ENCODE measurements around the gene LRRC75A. TPM values are rescaled to one million over a fixed set of nuclear protein-coding genes. Genes with fewer than 3 reads are reported as not detected.

Gene LRRC75A
- polyA plus RNA-seq, 3 donors = 1.0 to 2.4 (median 1.4) TPM

GRCh38 chr17:16462070-16462864 is 29.7 kb downstream of the LRRC75A start:
- WGBS (ENCODE audit: insufficient coverage) = 92% methylated on average over 20 of the region's 20 CpGs
- Mint-ChIP-seq H3K4me3 (no peak overlapping the region), H3K9me3 (no peaks in the 10 kb centered on the region), H3K27ac (no peak overlapping the region), H3K4me1 (peaks cover 2% of the 10 kb centered on the region), H3K36me3 (peaks cover 0 to 17% of the 10 kb centered on the region in 2 donors), H3K27me3 (ENCODE audit: low read depth in 3 of 3) (no peaks in the 10 kb centered on the region)
- H3K36me3 ChIP-seq (replicated peaks in 1 of 2; ENCODE audit: control insufficient read depth in 1 of 2, insufficient read depth in 2 of 2, low read length in 2 of 2) = no peaks in the 10 kb centered on the region
- no peaks in the 10 kb centered on the region for H3K4me1 ChIP-seq (ENCODE audit: control insufficient read depth in 1 of 2, insufficient read depth in 2 of 2, low read length in 2 of 2)
- no peaks in the 10 kb centered on the region for H3K79me2 ChIP-seq (ENCODE audit: insufficient read depth, low read length)
- H3K9me3 ChIP-seq (replicated peaks in 1 of 2; ENCODE audit: control insufficient read depth in 1 of 2, insufficient read depth in 1 of 2, low read length in 2 of 2) = no peaks in the 10 kb centered on the region
- intact Hi-C loops (cut with micrococcal nuclease) = no loop called here
- no peak overlapping the region for H3K9ac ChIP-seq (ENCODE audit: insufficient read depth, low read length, poor library complexity, severe bottlenecking)
- TF ChIP-seq CTCF (IDR thresholded peaks at IDR 0.05) = no peak
- no peak overlapping the region for H2AFZ ChIP-seq (ENCODE audit: insufficient read depth, low read depth, low read length, poor library complexity, severe bottlenecking)
- H3K27ac ChIP-seq (ENCODE audit: low read depth in 1 of 2, low read length in 2 of 2) = no peak overlapping the region
- no peaks in the 10 kb centered on the region for H3K27me3 ChIP-seq (ENCODE audit: control insufficient read depth in 2 of 2, insufficient read depth in 2 of 2, low read length in 2 of 2)
- H4K20me1 ChIP-seq (ENCODE audit: insufficient read depth, low read length) = no peaks in the 10 kb centered on the region
- DNase-seq = no peak
- no peak overlapping the region for H3K4me3 ChIP-seq (replicated peaks in 1 of 3; ENCODE audit: low read depth in 2 of 3, low read length in 3 of 3)
- no peak overlapping the region for H3K4me2 ChIP-seq (replicated peaks; ENCODE audit: extremely low read depth, low read length, poor library complexity, severe bottlenecking)

DNA sequence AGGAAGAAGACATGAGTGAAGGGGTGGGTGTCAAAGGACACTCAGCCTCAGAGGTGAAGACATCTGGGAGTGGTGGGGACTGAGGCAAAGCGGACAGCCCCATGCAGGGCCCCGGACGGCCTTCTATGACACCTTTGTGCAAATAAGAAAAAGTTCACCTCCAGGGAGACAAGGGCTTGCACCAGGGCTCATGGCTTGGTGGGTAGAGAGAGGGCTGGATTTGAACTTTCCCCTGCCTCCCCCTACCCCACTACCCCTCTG is 30.5 kb downstream of the LRRC75A start:
- 100% methylated on average over 3 of the region's 3 CpGs for WGBS (ENCODE audit: insufficient coverage)

More for the DNA sequence above, 30.5 kb downstream of the LRRC75A start:
- H2AFZ ChIP-seq (ENCODE audit: insufficient read depth, low read depth, low read length, poor library complexity, severe bottlenecking) = no peak overlapping the region
- no peaks in the 10 kb centered on the region for H3K4me1 ChIP-seq (ENCODE audit: control insufficient read depth in 1 of 2, insufficient read depth in 2 of 2, low read length in 2 of 2)
- Mint-ChIP-seq H3K27ac (peak overlapping the region in 1 of 7 donors; percentile 42), H3K27me3 (ENCODE audit: low read depth in 3 of 3) (no peaks in the 10 kb centered on the region), H3K4me1 (peaks cover 2% of the 10 kb centered on the region), H3K9me3 (no peaks in the 10 kb centered on the region), H3K4me3 (no peak overlapping the region), H3K36me3 (peaks cover 0 to 23% of the 10 kb centered on the region in 2 donors)
- no peaks in the 10 kb centered on the region for H4K20me1 ChIP-seq (ENCODE audit: insufficient read depth, low read length)
- H3K36me3 ChIP-seq (replicated peaks in 1 of 2; ENCODE audit: control insufficient read depth in 1 of 2, insufficient read depth in 2 of 2, low read length in 2 of 2) = no peaks in the 10 kb centered on the region
- intact Hi-C loops (cut with micrococcal nuclease) = no loop called here
- no peak overlapping the region for H3K4me2 ChIP-seq (replicated peaks; ENCODE audit: extremely low read depth, low read length, poor library complexity, severe bottlenecking)
- H3K27ac ChIP-seq (ENCODE audit: low read depth in 1 of 2, low read length in 2 of 2) = no peak overlapping the region
- H3K9me3 ChIP-seq (replicated peaks in 1 of 2; ENCODE audit: control insufficient read depth in 1 of 2, insufficient read depth in 1 of 2, low read length in 2 of 2) = no peaks in the 10 kb centered on the region
- H3K4me3 ChIP-seq (replicated peaks in 1 of 3; ENCODE audit: low read depth in 2 of 3, low read length in 3 of 3) = no peak overlapping the region
- H3K9ac ChIP-seq (ENCODE audit: insufficient read depth, low read length, poor library complexity, severe bottlenecking) = no peak overlapping the region
- no peak for DNase-seq
- H3K27me3 ChIP-seq (ENCODE audit: control insufficient read depth in 2 of 2, insufficient read depth in 2 of 2, low read length in 2 of 2) = no peaks in the 10 kb centered on the region
- no peaks in the 10 kb centered on the region for H3K79me2 ChIP-seq (ENCODE audit: insufficient read depth, low read length)
- no peak for TF ChIP-seq CTCF (IDR thresholded peaks at IDR 0.05)
